ENCODE measurements around the gene PTPRZ1. TPM values are rescaled to one million over a fixed set of nuclear protein-coding genes. Genes with fewer than 3 reads are reported as not detected.

PTPRZ1 gene
- total and polyA plus RNA-seq, 2 of the 8 experiments (the other 6 are each of a cell fraction or from before 2014, with no cell fraction given) = 112 to 135 TPM

- ChIA-PET CTCF (ENCODE audit: partially characterized antibody) (interaction anchor here (0.7 to 3.6 kb wide), 107 partner anchors 9 to 799 kb away, joined by 3 to 45 read pairs (median 4); no protein-coding TSS in a partner anchor), POLR2A (ENCODE audit: partially characterized antibody) (interaction anchor here (0.9 to 1.6 kb wide), 3 partner anchors 67 to 121 kb away, joined by 3 to 5 read pairs (median 3); no protein-coding TSS in a partner anchor)
- H3K4me3 ChIP-seq (ENCODE audit: extremely low read depth in 1 of 4, insufficient read depth in 2 of 4, low read depth in 3 of 4, low read length in 4 of 4) = no peak overlapping the region
- no peaks in the 10 kb centered on the region for H3K79me2 ChIP-seq (ENCODE audit: control insufficient read depth in 1 of 2, insufficient read depth in 2 of 2, low read length in 2 of 2)
- peak; percentile 91 for FAIRE-seq
- H2AK5ac ChIP-seq (ENCODE audit: low read depth, low read length) = no peak overlapping the region
- H2BK15ac ChIP-seq (ENCODE audit: low read length) = no peak overlapping the region
- no peak overlapping the region for H3K4ac ChIP-seq (replicated peaks; ENCODE audit: insufficient read length, low read depth, low read length)
- no peaks in the 10 kb centered on the region for H3K23me2 ChIP-seq (ENCODE audit: low read depth, low read length)
- no peak overlapping the region for H4K5ac ChIP-seq (ENCODE audit: insufficient read length, low read depth, low read length)
- H3K27me3 ChIP-seq (replicated peaks in 1 of 4; ENCODE audit: control insufficient read depth in 3 of 4, extremely low read depth in 1 of 4, insufficient read depth in 3 of 4, low read length in 3 of 4) = no peaks in the 10 kb centered on the region
- H2BK5ac ChIP-seq (ENCODE audit: low read depth, low read length) = no peak overlapping the region
- no peak overlapping the region for H4K8ac ChIP-seq (ENCODE audit: extremely low read depth, insufficient read depth, low read length)
- no peak overlapping the region for H3K23ac ChIP-seq (ENCODE audit: insufficient read length)
- no peak overlapping the region for H2BK120ac ChIP-seq (replicated peaks; ENCODE audit: low read depth, low read length)
- no peak overlapping the region for H3K9ac ChIP-seq (replicated peaks in 1 of 4; ENCODE audit: extremely low read depth in 1 of 4, low read depth in 3 of 4, low read length in 3 of 4)
- no peak overlapping the region for H3K14ac ChIP-seq (ENCODE audit: insufficient read length)
- H3K18ac ChIP-seq (ENCODE audit: extremely low read depth, low read length) = no peak overlapping the region
- 48% methylated on average over 5 of the region's 5 CpGs; no CpG with 5 or more reads in 1 of the 2 experiments for WGBS, 2 experiments (ENCODE audit: extremely low coverage in 1 of 2, insufficient coverage in 1 of 2, insufficient read length in 1 of 2, insufficient replicate concordance in 2 of 2, low coverage in 1 of 2, low lambda C conversion rate in 2 of 2, missing lambda C conversion rate in 1 of 2)
- H4K91ac ChIP-seq (replicated peaks; ENCODE audit: insufficient read length, low read length) = no peak overlapping the region
- H3K56ac ChIP-seq (replicated peaks; ENCODE audit: insufficient read length, low read depth, low read length) = no peak overlapping the region
- H2BK20ac ChIP-seq (ENCODE audit: low read length) = no peak overlapping the region
- no peaks in the 10 kb centered on the region for H3K9me3 ChIP-seq (ENCODE audit: insufficient read depth in 2 of 2, low read depth in 1 of 2, low read length in 1 of 2)
- no peaks in the 10 kb centered on the region for H3K79me1 ChIP-seq (ENCODE audit: low read depth, low read length)
- no peaks in the 10 kb centered on the region for H4K20me1 ChIP-seq (replicated peaks in 1 of 2; ENCODE audit: control insufficient read depth in 1 of 2, insufficient read depth in 2 of 2, low read length in 2 of 2)
- no peak overlapping the region for H2AFZ ChIP-seq (ENCODE audit: low read length)
- H3K4me1 ChIP-seq (replicated peaks in 1 of 4; ENCODE audit: control insufficient read depth in 3 of 4, insufficient read depth in 4 of 4, low read length in 3 of 4) = no peaks in the 10 kb centered on the region
- no peak overlapping the region for H3K4me2 ChIP-seq (ENCODE audit: insufficient read depth in 1 of 2, low read depth in 2 of 2, low read length in 2 of 2)
- peak; percentile 29 to 68 for DNase-seq (ENCODE audit: low read depth in 1 of 2, low spot score in 2 of 2)
- H3K27ac ChIP-seq (ENCODE audit: low read depth, low read length) = no peak overlapping the region
- no peak overlapping the region for H2BK12ac ChIP-seq (ENCODE audit: low read depth, low read length)
- H3K36me3 ChIP-seq (ENCODE audit: control insufficient read depth in 2 of 4, insufficient read depth in 4 of 4, low read length in 3 of 4) = peaks cover 2 to 32% (median 8%) of the 10 kb centered on the region in 4 experiments; a peak in 6 of 8 replicates
- TF ChIP-seq ATF3 (IDR thresholded peaks at IDR 0.05; ENCODE audit: insufficient read depth, low read depth, low read length) = no peak
- no peak for TF ChIP-seq TAF7 (optimal IDR thresholded peaks at IDR 0.05; ENCODE audit: borderline replicate concordance, low read depth, low read length)
- TF ChIP-seq SIN3A (conservative IDR thresholded peaks at IDR 0.05 in 1 of 2, IDR thresholded peaks at IDR 0.05 in 1 of 2; ENCODE audit: low read depth in 1 of 2, low read length in 2 of 2) = no peak
- TF ChIP-seq ZNF274 (IDR thresholded peaks at IDR 0.05; ENCODE audit: borderline replicate concordance, extremely low read depth, low read length) = no peak
- no peak for TF ChIP-seq GABPA (IDR thresholded peaks at IDR 0.05; ENCODE audit: borderline replicate concordance, insufficient read depth, low read length)
Observed at GRCh38 chr7:121994625-121995410, 121.9 kb downstream of the PTPRZ1 start.

Measured in H1 (cell line).